Liver (tissue), 9 donors: ENCODE measurements around the gene MTURN. TPM values are rescaled to one million over a fixed set of nuclear protein-coding genes. Genes with fewer than 3 reads are reported as not detected.

Experiments
- DNase-seq: peaks from one replicate; pipeline ENCODE4 v3.0.0-alpha.2; 2017; ENCODE audit warnings: low spot score
- H3K27ac ChIP-seq, 2 donors: one replicate each; pipeline ENCODE4 v1.7.0; 2013; ENCODE audit warnings: inconsistent platforms in 2 of 2, low read length in 2 of 2, control low read depth in 1 of 2, low read depth in 1 of 2, mild to moderate bottlenecking in 1 of 2
- H3K27me3 ChIP-seq, 4 donors: one replicate each; pipeline versions ENCODE4 v1.6.1 to v1.7.0; 2013; ENCODE audit warnings: low read length in 3 of 4, inconsistent platforms in 1 of 4, mild to moderate bottlenecking in 1 of 4, moderate library complexity in 1 of 4; ENCODE audit not compliant: control insufficient read depth in 4 of 4, insufficient read depth in 4 of 4
- H3K36me3 ChIP-seq, 4 donors: one replicate each; pipeline versions ENCODE4 v1.6.1 to v1.7.0; 2013; ENCODE audit warnings: low read length in 3 of 4, mild to moderate bottlenecking in 3 of 4, low read depth in 1 of 4, moderate library complexity in 1 of 4; ENCODE audit not compliant: control insufficient read depth in 4 of 4, insufficient read depth in 3 of 4
- H3K4me1 ChIP-seq, 4 donors: one replicate each; pipeline versions ENCODE4 v1.6.1 to v1.7.0; 2013; ENCODE audit warnings: low read length in 3 of 4, mild to moderate bottlenecking in 3 of 4, moderate library complexity in 1 of 4; ENCODE audit not compliant: control insufficient read depth in 4 of 4, insufficient read depth in 4 of 4
- H3K4me3 ChIP-seq, 3 donors: one replicate each; pipeline versions ENCODE4 v1.6.1 to v1.7.0; 2013; ENCODE audit warnings: low read length in 3 of 3, control low read depth in 1 of 3, low read depth in 1 of 3, mild to moderate bottlenecking in 1 of 3
- H3K9ac ChIP-seq, 2 donors: one replicate each; pipeline ENCODE4 v1.7.0; 2013; ENCODE audit warnings: low read length in 2 of 2, mild to moderate bottlenecking in 2 of 2, moderate library complexity in 2 of 2, control low read depth in 1 of 2, low read depth in 1 of 2
- H3K9me3 ChIP-seq, 4 donors: one replicate each; pipeline versions ENCODE4 v1.6.1 to v1.7.0; 2013; ENCODE audit warnings: low read length in 3 of 4; ENCODE audit not compliant: control insufficient read depth in 4 of 4
- ATF3 ChIP-seq: IDR thresholded peaks from 2 replicates; pipeline ENCODE4 v1.6.1; 2016; ENCODE audit warnings: antibody characterized with exemption
- CTCF ChIP-seq: fragments of 150-350 bp; IDR thresholded peaks from 2 replicates; pipeline ENCODE4 v1.5.1; 2017; ENCODE audit warnings: improper control_type of control experiment, low read depth, low read length; ENCODE audit not compliant: missing input control
- EGR1 ChIP-seq, 2 donors: IDR thresholded peaks; 2 replicates each; pipeline ENCODE4 v1.6.1; 2016 to 2018; ENCODE audit warnings: antibody characterized with exemption in 2 of 2, low read depth in 2 of 2
- FOXA1 ChIP-seq: IDR thresholded peaks from 2 replicates; pipeline ENCODE4 v1.6.1; 2016; ENCODE audit warnings: antibody characterized with exemption
- FOXA2 ChIP-seq: IDR thresholded peaks from 2 replicates; pipeline ENCODE4 v1.6.1; 2016; ENCODE audit warnings: antibody characterized with exemption
- HNF4A ChIP-seq, 2 donors: conservative IDR thresholded peaks; 2 replicates each; pipeline ENCODE4 v1.6.1; 2016; ENCODE audit warnings: antibody characterized with exemption in 2 of 2, mild to moderate bottlenecking in 2 of 2
- NR2F2 ChIP-seq: IDR thresholded peaks from 2 replicates; pipeline ENCODE4 v1.6.1; 2016; ENCODE audit warnings: antibody characterized with exemption
- RXRA ChIP-seq, 2 donors: IDR thresholded peaks; 2 replicates each; pipeline ENCODE4 v1.6.1; 2017 to 2018; ENCODE audit warnings: antibody characterized with exemption in 2 of 2, mild to moderate bottlenecking in 1 of 2
- TAF1 ChIP-seq: conservative IDR thresholded peaks from 2 replicates; pipeline ENCODE4 v1.6.1; 2016; ENCODE audit warnings: antibody characterized with exemption, mild to moderate bottlenecking
- YY1 ChIP-seq: IDR thresholded peaks from 2 replicates; pipeline ENCODE4 v1.6.1; 2016; ENCODE audit warnings: antibody characterized with exemption, mild to moderate bottlenecking
- WGBS: extraction: QIAGEN DNeasy Blood & Tissue Kit; methylation state at CpG from one replicate; pipeline ENCODE4 v1.1.7; 2013; 5-methylcytosine and 5-hydroxymethylcytosine counted together
- polyA plus RNA-seq, 2 donors: library from polyadenylated mRNA; stranded (reverse) in 1 of 2; unstranded in 1 of 2; fragments of 200-250 nt in 1 of 2; fragments of >200 nt in 1 of 2; fragmentation: Nextera tagmentation in 1 of 2; extraction: Ambion mirVana in 1 of 2; gene quantifications; one replicate each; pipeline versions ENCODE4 v1.2.1 to v1.2.3, GENCODE V29; 2013 to 2015
- total RNA-seq, 2 donors: library from RNA; depleted of rRNA; stranded (reverse); fragments of >200 nt; gene quantifications; one replicate each; pipeline ENCODE4 v1.2.3, GENCODE V29; 2014
- TF ChIP-seq, protein P1 (sequence below): IDR thresholded peaks from 2 replicates; pipeline ENCODE4 v1.6.1; 2016; ENCODE audit warnings: antibody characterized with exemption, mild to moderate bottlenecking
- TF ChIP-seq, protein P2 (sequence below): IDR thresholded peaks from 2 replicates; pipeline ENCODE4 v1.6.1; 2016; ENCODE audit warnings: antibody characterized with exemption
- donor health status: healthy.
- donor health status: healthy.
- donor health status: healthy.
- donor health status: healthy.
- donor health status: healthy.

MTURN gene
- total and polyA plus RNA-seq, 4 donors: 2.4 to 14.4 (median 6.1) TPM

- TF ChIP-seq, protein P1, sequence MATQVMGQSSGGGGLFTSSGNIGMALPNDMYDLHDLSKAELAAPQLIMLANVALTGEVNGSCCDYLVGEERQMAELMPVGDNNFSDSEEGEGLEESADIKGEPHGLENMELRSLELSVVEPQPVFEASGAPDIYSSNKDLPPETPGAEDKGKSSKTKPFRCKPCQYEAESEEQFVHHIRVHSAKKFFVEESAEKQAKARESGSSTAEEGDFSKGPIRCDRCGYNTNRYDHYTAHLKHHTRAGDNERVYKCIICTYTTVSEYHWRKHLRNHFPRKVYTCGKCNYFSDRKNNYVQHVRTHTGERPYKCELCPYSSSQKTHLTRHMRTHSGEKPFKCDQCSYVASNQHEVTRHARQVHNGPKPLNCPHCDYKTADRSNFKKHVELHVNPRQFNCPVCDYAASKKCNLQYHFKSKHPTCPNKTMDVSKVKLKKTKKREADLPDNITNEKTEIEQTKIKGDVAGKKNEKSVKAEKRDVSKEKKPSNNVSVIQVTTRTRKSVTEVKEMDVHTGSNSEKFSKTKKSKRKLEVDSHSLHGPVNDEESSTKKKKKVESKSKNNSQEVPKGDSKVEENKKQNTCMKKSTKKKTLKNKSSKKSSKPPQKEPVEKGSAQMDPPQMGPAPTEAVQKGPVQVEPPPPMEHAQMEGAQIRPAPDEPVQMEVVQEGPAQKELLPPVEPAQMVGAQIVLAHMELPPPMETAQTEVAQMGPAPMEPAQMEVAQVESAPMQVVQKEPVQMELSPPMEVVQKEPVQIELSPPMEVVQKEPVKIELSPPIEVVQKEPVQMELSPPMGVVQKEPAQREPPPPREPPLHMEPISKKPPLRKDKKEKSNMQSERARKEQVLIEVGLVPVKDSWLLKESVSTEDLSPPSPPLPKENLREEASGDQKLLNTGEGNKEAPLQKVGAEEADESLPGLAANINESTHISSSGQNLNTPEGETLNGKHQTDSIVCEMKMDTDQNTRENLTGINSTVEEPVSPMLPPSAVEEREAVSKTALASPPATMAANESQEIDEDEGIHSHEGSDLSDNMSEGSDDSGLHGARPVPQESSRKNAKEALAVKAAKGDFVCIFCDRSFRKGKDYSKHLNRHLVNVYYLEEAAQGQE: no peak
- TF ChIP-seq EGR1 (IDR thresholded peaks at IDR 0.05; ENCODE audit: low read depth in 2 of 2): no peak
Measured at GRCh38 chr7:30177186-30177585, 42.4 kb downstream of the MTURN start (continued).

- TF ChIP-seq RXRA (IDR thresholded peaks at IDR 0.05) (no peak), ATF3 (no peak), HNF4A (conservative IDR thresholded peaks at IDR 0.05) (no peak), FOXA2 (no peak), NR2F2 (no peak), TAF1 (no peak)
- TF ChIP-seq, protein P2, sequence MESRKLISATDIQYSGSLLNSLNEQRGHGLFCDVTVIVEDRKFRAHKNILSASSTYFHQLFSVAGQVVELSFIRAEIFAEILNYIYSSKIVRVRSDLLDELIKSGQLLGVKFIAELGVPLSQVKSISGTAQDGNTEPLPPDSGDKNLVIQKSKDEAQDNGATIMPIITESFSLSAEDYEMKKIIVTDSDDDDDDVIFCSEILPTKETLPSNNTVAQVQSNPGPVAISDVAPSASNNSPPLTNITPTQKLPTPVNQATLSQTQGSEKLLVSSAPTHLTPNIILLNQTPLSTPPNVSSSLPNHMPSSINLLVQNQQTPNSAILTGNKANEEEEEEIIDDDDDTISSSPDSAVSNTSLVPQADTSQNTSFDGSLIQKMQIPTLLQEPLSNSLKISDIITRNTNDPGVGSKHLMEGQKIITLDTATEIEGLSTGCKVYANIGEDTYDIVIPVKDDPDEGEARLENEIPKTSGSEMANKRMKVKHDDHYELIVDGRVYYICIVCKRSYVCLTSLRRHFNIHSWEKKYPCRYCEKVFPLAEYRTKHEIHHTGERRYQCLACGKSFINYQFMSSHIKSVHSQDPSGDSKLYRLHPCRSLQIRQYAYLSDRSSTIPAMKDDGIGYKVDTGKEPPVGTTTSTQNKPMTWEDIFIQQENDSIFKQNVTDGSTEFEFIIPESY: no peak
- H3K4me1 ChIP-seq: peaks cover 0 to 3% (median 1%) of the 10 kb centered on the region in 4 donors
Measured at GRCh38 chr7:30177965-30178364, 43.2 kb downstream of the MTURN start.

GRCh38 chr7:30178748-30179436 lies 44.1 kb downstream of the MTURN start:
- peaks cover 0 to 2% (median 0%) of the 10 kb centered on the region in 4 donors for H3K4me1 ChIP-seq
- H3K4me3 ChIP-seq: no peak overlapping the region
- no peak overlapping the region for H3K9ac ChIP-seq
- no peak for TF ChIP-seq TAF1
- TF ChIP-seq FOXA1: no peak
- no peak for TF ChIP-seq YY1
- TF ChIP-seq HNF4A (conservative IDR thresholded peaks at IDR 0.05): no peak
- no peak for TF ChIP-seq CTCF
- 83% methylated on average over 3 of the region's 3 CpGs for WGBS
- no peak overlapping the region for H3K27ac ChIP-seq
- no peaks in the 10 kb centered on the region for H3K36me3 ChIP-seq
- no peaks in the 10 kb centered on the region for H3K27me3 ChIP-seq
- no peak for DNase-seq
- H3K9me3 ChIP-seq: no peaks in the 10 kb centered on the region

More at GRCh38 chr7:30177965-30178364, 43.2 kb downstream of the MTURN start:
- no peak for DNase-seq
- H3K36me3 ChIP-seq: no peaks in the 10 kb centered on the region
- no peaks in the 10 kb centered on the region for H3K27me3 ChIP-seq
- H3K9me3 ChIP-seq: no peaks in the 10 kb centered on the region
- no peak overlapping the region for H3K9ac ChIP-seq
- H3K4me3 ChIP-seq: no peak overlapping the region
- WGBS: 38% methylated on average over 3 of the region's 3 CpGs
- H3K27ac ChIP-seq: no peak overlapping the region
